ENCODE data around the gene MAP3K1.

MAP3K1 gene

DNA sequence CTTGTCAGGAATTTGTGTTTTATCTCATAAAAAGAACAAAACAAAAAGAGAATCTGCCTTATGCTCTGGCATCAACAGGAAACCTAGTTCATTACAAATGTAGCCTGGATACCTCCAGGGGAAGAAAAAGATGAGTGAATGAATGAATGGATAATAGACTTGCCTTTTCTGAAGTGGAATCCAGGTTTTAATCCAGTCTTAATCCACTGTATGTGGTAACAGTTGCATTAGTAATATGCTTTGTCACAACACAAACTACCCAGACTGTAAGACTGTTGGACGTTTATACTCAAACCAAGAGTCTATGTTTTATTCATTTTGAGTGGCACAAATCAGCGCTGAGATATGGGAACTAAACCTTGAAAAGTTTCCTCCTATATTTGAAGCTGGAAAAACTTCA is 32.1 kb upstream of the MAP3K1 start:
- TF ChIP-seq, protein P1, sequence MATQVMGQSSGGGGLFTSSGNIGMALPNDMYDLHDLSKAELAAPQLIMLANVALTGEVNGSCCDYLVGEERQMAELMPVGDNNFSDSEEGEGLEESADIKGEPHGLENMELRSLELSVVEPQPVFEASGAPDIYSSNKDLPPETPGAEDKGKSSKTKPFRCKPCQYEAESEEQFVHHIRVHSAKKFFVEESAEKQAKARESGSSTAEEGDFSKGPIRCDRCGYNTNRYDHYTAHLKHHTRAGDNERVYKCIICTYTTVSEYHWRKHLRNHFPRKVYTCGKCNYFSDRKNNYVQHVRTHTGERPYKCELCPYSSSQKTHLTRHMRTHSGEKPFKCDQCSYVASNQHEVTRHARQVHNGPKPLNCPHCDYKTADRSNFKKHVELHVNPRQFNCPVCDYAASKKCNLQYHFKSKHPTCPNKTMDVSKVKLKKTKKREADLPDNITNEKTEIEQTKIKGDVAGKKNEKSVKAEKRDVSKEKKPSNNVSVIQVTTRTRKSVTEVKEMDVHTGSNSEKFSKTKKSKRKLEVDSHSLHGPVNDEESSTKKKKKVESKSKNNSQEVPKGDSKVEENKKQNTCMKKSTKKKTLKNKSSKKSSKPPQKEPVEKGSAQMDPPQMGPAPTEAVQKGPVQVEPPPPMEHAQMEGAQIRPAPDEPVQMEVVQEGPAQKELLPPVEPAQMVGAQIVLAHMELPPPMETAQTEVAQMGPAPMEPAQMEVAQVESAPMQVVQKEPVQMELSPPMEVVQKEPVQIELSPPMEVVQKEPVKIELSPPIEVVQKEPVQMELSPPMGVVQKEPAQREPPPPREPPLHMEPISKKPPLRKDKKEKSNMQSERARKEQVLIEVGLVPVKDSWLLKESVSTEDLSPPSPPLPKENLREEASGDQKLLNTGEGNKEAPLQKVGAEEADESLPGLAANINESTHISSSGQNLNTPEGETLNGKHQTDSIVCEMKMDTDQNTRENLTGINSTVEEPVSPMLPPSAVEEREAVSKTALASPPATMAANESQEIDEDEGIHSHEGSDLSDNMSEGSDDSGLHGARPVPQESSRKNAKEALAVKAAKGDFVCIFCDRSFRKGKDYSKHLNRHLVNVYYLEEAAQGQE (IDR thresholded peaks at IDR 0.05; ENCODE audit: insufficient read depth in 1 of 2, low read depth in 2 of 2, low read length in 2 of 2) = no peak
- TF ChIP-seq SIN3A (IDR thresholded peaks at IDR 0.05; ENCODE audit: borderline replicate concordance, insufficient read depth, low read length) (no peak), POLR2AphosphoS5 (IDR thresholded peaks at IDR 0.05; ENCODE audit: low read depth, low read length) (no peak), TAF1 (IDR thresholded peaks at IDR 0.05; ENCODE audit: borderline replicate concordance, insufficient read depth, low read length) (no peak), FOXP2 (optimal IDR thresholded peaks at IDR 0.05; ENCODE audit: borderline replicate concordance, extremely low read depth, extremely low read length, insufficient read depth) (no peak)

DNA sequence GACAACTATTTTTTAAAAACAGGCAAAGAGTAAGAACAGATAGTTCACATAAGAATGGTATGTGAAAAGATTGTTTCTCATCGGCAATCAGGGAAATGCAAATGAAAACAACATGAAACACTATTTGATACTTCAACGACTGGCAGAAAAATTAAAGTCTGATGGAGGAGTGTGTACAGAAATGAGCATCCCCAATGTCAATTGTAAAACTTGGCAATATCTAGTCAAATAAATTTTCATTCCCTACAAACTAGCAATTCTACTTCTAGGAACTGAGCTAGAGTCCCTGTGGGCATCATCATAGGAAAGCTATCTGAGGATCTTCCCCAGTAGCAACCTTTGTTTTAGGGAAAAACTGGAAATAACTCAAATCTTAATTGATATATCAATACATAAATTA is 29.0 kb upstream of the MAP3K1 start:
- TF ChIP-seq POLR2AphosphoS5 (IDR thresholded peaks at IDR 0.05; ENCODE audit: low read depth, low read length) = no peak
- TF ChIP-seq, protein P1 (IDR thresholded peaks at IDR 0.05; ENCODE audit: insufficient read depth in 1 of 2, low read depth in 2 of 2, low read length in 2 of 2) = no peak

DNA sequence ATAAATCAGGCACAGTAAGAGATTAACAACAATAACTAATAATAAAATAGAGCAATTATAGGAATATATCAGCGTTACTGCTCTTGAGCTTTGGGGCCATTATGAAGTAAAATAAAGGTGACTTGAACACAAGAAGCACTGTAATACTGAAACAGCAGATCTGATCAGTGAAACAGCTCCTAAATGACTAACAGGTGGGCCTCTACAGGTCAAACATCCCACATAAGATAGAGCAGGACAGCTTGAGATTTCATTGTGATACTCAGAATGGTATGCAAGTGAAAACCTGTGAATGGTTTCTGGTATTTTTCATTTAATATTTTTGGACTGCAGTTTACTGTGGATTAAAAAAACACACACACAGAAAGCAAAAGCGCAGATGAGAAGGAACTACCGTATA is 24.0 kb upstream of the MAP3K1 start:
- TF ChIP-seq TAF1 (IDR thresholded peaks at IDR 0.05; ENCODE audit: borderline replicate concordance, insufficient read depth, low read length) (no peak), POLR2AphosphoS5 (IDR thresholded peaks at IDR 0.05; ENCODE audit: low read depth, low read length) (no peak), FOXP2 (optimal IDR thresholded peaks at IDR 0.05; ENCODE audit: borderline replicate concordance, extremely low read depth, extremely low read length, insufficient read depth) (no peak), SIN3A (IDR thresholded peaks at IDR 0.05; ENCODE audit: borderline replicate concordance, insufficient read depth, low read length) (no peak)
- TF ChIP-seq, protein P1 (IDR thresholded peaks at IDR 0.05; ENCODE audit: insufficient read depth in 1 of 2, low read depth in 2 of 2, low read length in 2 of 2) = no peak

DNA sequence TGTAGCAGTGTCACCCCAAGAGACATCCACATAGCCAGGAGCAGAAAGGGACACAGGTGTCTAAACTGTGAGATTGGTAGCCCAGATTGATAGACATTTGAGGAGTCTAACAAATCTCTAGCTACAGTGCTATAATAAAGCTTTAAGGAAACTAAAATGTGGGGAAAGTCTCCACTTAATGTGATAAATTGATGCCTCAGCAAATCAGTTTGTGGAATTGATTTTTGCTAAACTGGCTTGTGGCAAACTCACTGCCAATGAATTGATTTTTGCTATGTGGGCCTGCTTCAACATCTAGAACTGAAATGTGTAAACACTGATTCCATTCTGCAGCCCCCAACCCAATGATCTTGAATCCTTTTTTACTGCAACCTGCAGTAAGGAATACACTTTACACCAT is 16.8 kb upstream of the MAP3K1 start:
- TF ChIP-seq TAF1 (IDR thresholded peaks at IDR 0.05; ENCODE audit: borderline replicate concordance, insufficient read depth, low read length) = no peak
- no peak for TF ChIP-seq POLR2AphosphoS5 (IDR thresholded peaks at IDR 0.05; ENCODE audit: low read depth, low read length)
- TF ChIP-seq FOXP2 (optimal IDR thresholded peaks at IDR 0.05; ENCODE audit: borderline replicate concordance, extremely low read depth, extremely low read length, insufficient read depth) = no peak

DNA sequence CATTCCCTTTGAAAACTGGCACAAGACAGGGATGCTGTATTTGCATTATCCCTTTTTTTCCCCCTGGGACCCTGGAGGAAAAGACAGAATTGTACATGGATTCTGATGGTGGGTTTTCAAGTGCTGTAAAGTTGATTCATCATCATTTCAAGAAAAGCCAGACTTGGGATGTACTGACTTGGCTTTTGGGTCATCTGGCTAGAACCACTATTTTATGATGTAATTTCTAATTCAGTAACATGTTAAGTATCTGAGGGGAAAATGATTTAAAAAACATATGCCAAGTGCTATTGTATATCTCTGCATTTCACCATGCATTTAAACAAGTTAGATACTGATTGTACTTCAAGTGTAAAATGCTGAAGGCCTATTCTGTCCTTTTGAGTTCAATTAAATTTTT is 15.2 kb upstream of the MAP3K1 start:
- TF ChIP-seq, protein P1 (IDR thresholded peaks at IDR 0.05; ENCODE audit: insufficient read depth in 1 of 2, low read depth in 2 of 2, low read length in 2 of 2) = no peak
- TF ChIP-seq SIN3A (IDR thresholded peaks at IDR 0.05; ENCODE audit: borderline replicate concordance, insufficient read depth, low read length) = no peak
- no peak for TF ChIP-seq TAF1 (IDR thresholded peaks at IDR 0.05; ENCODE audit: borderline replicate concordance, insufficient read depth, low read length)
- no peak for TF ChIP-seq POLR2AphosphoS5 (IDR thresholded peaks at IDR 0.05; ENCODE audit: low read depth, low read length)

All from PFSK-1 (cell line).